GM23248 (cell line): ENCODE data around the gene KRTAP5-9. TPM values are rescaled to one million over a fixed set of nuclear protein-coding genes. Genes with fewer than 3 reads are reported as not detected.
"Not testable (repeated sequence)": the region's sequence is repeated elsewhere in the genome, so short reads cannot be mapped to it uniquely, and the experiment has no call there.

Experiments used
- DNase-seq: peaks from one replicate; pipeline ENCODE4 v3.0.0-alpha.2; 2015
- H2AFZ ChIP-seq: fragments of 200-600 bp; sonication (generic); 2 replicates; pipeline ENCODE4 v1.6.1; 2016; ENCODE audit warnings: antibody characterized with exemption
- H3F3A ChIP-seq: fragments of 200-600 bp; sonication (generic); 2 replicates; pipeline ENCODE4 v1.6.1; 2016; ENCODE audit warnings: mild to moderate bottlenecking, antibody characterized with exemption, mixed run types; ENCODE audit not compliant: insufficient read depth
- H3K27ac ChIP-seq: fragments of 200-600 bp; sonication (generic); 2 replicates; pipeline ENCODE4 v1.5.1; 2016; ENCODE audit warnings: mild to moderate bottlenecking
- H3K27me3 ChIP-seq: fragments of 200-600 bp; sonication (generic); replicated peaks from 2 replicates; pipeline ENCODE4 v1.6.1; 2016; ENCODE audit warnings: mild to moderate bottlenecking; ENCODE audit not compliant: insufficient read depth
- H3K36me3 ChIP-seq: fragments of 200-600 bp; sonication (generic); 2 replicates; pipeline ENCODE4 v1.6.1; 2016; ENCODE audit warnings: low read depth, mild to moderate bottlenecking
- H3K4me1 ChIP-seq: fragments of 200-600 bp; sonication (generic); 2 replicates; pipeline ENCODE4 v1.6.1; 2016; ENCODE audit warnings: mild to moderate bottlenecking; ENCODE audit not compliant: insufficient read depth
- H3K4me2 ChIP-seq: fragments of 200-600 bp; sonication (generic); one replicate; pipeline ENCODE4 v1.6.1; 2016; ENCODE audit warnings: mild to moderate bottlenecking; ENCODE audit not compliant: unreplicated experiment
- H3K4me3 ChIP-seq: fragments of 200-600 bp; sonication (generic); 2 replicates; pipeline ENCODE4 v1.5.1; 2016; ENCODE audit warnings: mild to moderate bottlenecking
- H3K79me2 ChIP-seq: fragments of 200-600 bp; sonication (generic); 2 replicates; pipeline ENCODE4 v1.6.1; 2016; ENCODE audit warnings: mild to moderate bottlenecking; ENCODE audit not compliant: insufficient read depth
- H3K9ac ChIP-seq: fragments of 200-600 bp; sonication (generic); 2 replicates; pipeline ENCODE4 v1.6.1; 2016; ENCODE audit warnings: mild to moderate bottlenecking
- H3K9me2 ChIP-seq: fragments of 200-600 bp; sonication (generic); 2 replicates; pipeline ENCODE4 v1.6.1; 2016; ENCODE audit warnings: mixed run types, mild to moderate bottlenecking, moderate library complexity; ENCODE audit not compliant: insufficient read depth
- H3K9me3 ChIP-seq: fragments of 200-600 bp; sonication (generic); one replicate; pipeline ENCODE4 v1.6.1; 2017; ENCODE audit warnings: low read depth
- H4K20me1 ChIP-seq: fragments of 200-600 bp; sonication (generic); 2 replicates; pipeline ENCODE4 v1.6.0; 2016; ENCODE audit not compliant: insufficient read depth
- EZH2 ChIP-seq: fragments of 200-600 bp; sonication (generic); IDR thresholded peaks from 2 replicates; pipeline ENCODE4 v1.6.1; 2018; ENCODE audit warnings: antibody characterized with exemption, mild to moderate bottlenecking; ENCODE audit not compliant: insufficient read depth, poor library complexity, severe bottlenecking
- EZH2phosphoT487 ChIP-seq: fragments of 200-600 bp; sonication (generic); IDR thresholded peaks from 2 replicates; pipeline ENCODE4 v1.6.1; 2018; ENCODE audit warnings: antibody characterized with exemption, moderate library complexity, mild to moderate bottlenecking, low read depth; ENCODE audit not compliant: insufficient read depth
- WGBS, 2 experiments: methylation state at CpG; one replicate each; pipeline ENCODE4 v1.1.6; 2015 to 2017; ENCODE audit warnings: low lambda C conversion rate in 2 of 2, low coverage in 1 of 2; ENCODE audit errors: missing lambda C conversion rate in 2 of 2; 5-methylcytosine and 5-hydroxymethylcytosine counted together
- in situ Hi-C: fragments of 300-500 bp; cut with MboI; formaldehyde crosslinking; loops from 2 replicates; pipeline ENCODE4 v1.15.0; 2020
- polyA plus RNA-seq: library from polyadenylated mRNA; unstranded; fragments of >200 nt; fragmentation: Nextera tagmentation; extraction: Ambion mirVana; gene quantifications from 2 replicates; pipeline ENCODE4 v1.2.1, GENCODE V29; 2016
- total RNA-seq: library from RNA; depleted of rRNA; stranded (reverse); fragments of >200 nt; shearing (Covaris generic); gene quantifications from 2 replicates; pipeline ENCODE4 v1.2.3, GENCODE V29; 2014

Gene KRTAP5-9
- total and polyA plus RNA-seq, 2 experiments from 2014 or later: not detected

- no peak overlapping the region for H3K9ac ChIP-seq
- no peak overlapping the region for H3K4me2 ChIP-seq
- WGBS, 2 experiments: 62 to 63% methylated on average over 10 of the region's 10 CpGs
- H3K27ac ChIP-seq: no peak overlapping the region
- H3K79me2 ChIP-seq: no peaks in the 10 kb centered on the region
- no peak overlapping the region for H3K4me3 ChIP-seq
- H3K36me3 ChIP-seq: no peaks in the 10 kb centered on the region
- no peaks in the 10 kb centered on the region for H3K27me3 ChIP-seq
- H3K9me3 ChIP-seq: no peaks in the 10 kb centered on the region
- H3F3A ChIP-seq: no peaks in the 10 kb centered on the region
- no peak for DNase-seq
- no peaks in the 10 kb centered on the region for H3K9me2 ChIP-seq
- in situ Hi-C loops: no loop called here
- no peaks in the 10 kb centered on the region for H4K20me1 ChIP-seq
- H3K4me1 ChIP-seq: no peaks in the 10 kb centered on the region
- H2AFZ ChIP-seq: no peak overlapping the region
- TF ChIP-seq EZH2 (no peak), EZH2phosphoT487 (no peak)
These were observed 28.7 kb upstream of the KRTAP5-9 start for GRCh38 chr11:71519546-71519945.

- no peaks in the 10 kb centered on the region for H3F3A ChIP-seq
- in situ Hi-C loops: no loop called here
- no peak for TF ChIP-seq EZH2phosphoT487
- no peak for TF ChIP-seq EZH2
- H3K4me2 ChIP-seq: no peak overlapping the region
- peaks cover 2% of the 10 kb centered on the region; the same call in 1 of the 2 replicates for H3K27me3 ChIP-seq
- no peak overlapping the region for H2AFZ ChIP-seq
- H3K27ac ChIP-seq: no peak overlapping the region
- no peaks in the 10 kb centered on the region for H3K9me2 ChIP-seq
- DNase-seq: no peak
- H3K9ac ChIP-seq: no peak overlapping the region
- WGBS, 2 experiments: 30 to 34% methylated on average over 3 of the region's 3 CpGs
- no peaks in the 10 kb centered on the region for H3K79me2 ChIP-seq
- H3K36me3 ChIP-seq: no peaks in the 10 kb centered on the region
- no peaks in the 10 kb centered on the region for H3K4me1 ChIP-seq
- no peaks in the 10 kb centered on the region for H4K20me1 ChIP-seq
- H3K9me3 ChIP-seq: no peaks in the 10 kb centered on the region
- H3K4me3 ChIP-seq: no peak overlapping the region
These were observed 22.9 kb upstream of the KRTAP5-9 start for GRCh38 chr11:71525188-71525937.

GRCh38 chr11:71525938-71526495, 22.2 kb upstream of the KRTAP5-9 start:
- Histone ChIP-seq H3K9me2 (no peaks in the 10 kb centered on the region), H3K4me2 (no peak overlapping the region), H3K27me3 (peaks cover 2% of the 10 kb centered on the region; the same call in 1 of the 2 replicates), H3K27ac (no peak overlapping the region), H3K9ac (no peak overlapping the region), H3K79me2 (no peaks in the 10 kb centered on the region), H3K36me3 (no peaks in the 10 kb centered on the region), H4K20me1 (no peaks in the 10 kb centered on the region), H3K4me3 (no peak overlapping the region), H2AFZ (no peak overlapping the region), H3F3A (no peaks in the 10 kb centered on the region), H3K4me1 (no peaks in the 10 kb centered on the region), H3K9me3 (no peaks in the 10 kb centered on the region)
- DNase-seq: no peak
- TF ChIP-seq EZH2phosphoT487 (no peak), EZH2 (no peak)
- in situ Hi-C loops: no loop called here
- 14 to 18% methylated on average over 2 of the region's 2 CpGs for WGBS, 2 experiments

GRCh38 chr11:71526796-71527575, 21.2 kb upstream of the KRTAP5-9 start, which contains the start of gene KRTAP5-7:
TSS of gene KRTAP5-7 (plus strand) at chr11:71527267. CDS start at chr11:71527301, 34 bp downstream.
- H4K20me1 ChIP-seq, H3K9me2 ChIP-seq, H3K79me2 ChIP-seq, H3K9me3 ChIP-seq, in situ Hi-C loops, H3K36me3 ChIP-seq, H3F3A ChIP-seq, H3K4me3 ChIP-seq, H3K4me1 ChIP-seq, H3K4me2 ChIP-seq, H2AFZ ChIP-seq, DNase-seq, H3K9ac ChIP-seq, H3K27ac ChIP-seq, H3K27me3 ChIP-seq: not testable (repeated sequence)
- WGBS, 2 experiments: 23 to 33% methylated on average over 10 of the region's 10 CpGs
